NCI-H82 (cell line): ENCODE measurements around the gene SDC4.
A peak's percentile ranks its signal among the peaks of the same experiment; 100 is the strongest.
"Not testable (repeated sequence)": the region's sequence is repeated elsewhere in the genome, so short reads cannot be mapped to it uniquely, and the experiment has no call there.

Experiments used
- DNase-seq: peaks from one replicate; lab custom pipeline; 2025; lab: John Stamatoyannopoulos, UW

Gene SDC4

DNA sequence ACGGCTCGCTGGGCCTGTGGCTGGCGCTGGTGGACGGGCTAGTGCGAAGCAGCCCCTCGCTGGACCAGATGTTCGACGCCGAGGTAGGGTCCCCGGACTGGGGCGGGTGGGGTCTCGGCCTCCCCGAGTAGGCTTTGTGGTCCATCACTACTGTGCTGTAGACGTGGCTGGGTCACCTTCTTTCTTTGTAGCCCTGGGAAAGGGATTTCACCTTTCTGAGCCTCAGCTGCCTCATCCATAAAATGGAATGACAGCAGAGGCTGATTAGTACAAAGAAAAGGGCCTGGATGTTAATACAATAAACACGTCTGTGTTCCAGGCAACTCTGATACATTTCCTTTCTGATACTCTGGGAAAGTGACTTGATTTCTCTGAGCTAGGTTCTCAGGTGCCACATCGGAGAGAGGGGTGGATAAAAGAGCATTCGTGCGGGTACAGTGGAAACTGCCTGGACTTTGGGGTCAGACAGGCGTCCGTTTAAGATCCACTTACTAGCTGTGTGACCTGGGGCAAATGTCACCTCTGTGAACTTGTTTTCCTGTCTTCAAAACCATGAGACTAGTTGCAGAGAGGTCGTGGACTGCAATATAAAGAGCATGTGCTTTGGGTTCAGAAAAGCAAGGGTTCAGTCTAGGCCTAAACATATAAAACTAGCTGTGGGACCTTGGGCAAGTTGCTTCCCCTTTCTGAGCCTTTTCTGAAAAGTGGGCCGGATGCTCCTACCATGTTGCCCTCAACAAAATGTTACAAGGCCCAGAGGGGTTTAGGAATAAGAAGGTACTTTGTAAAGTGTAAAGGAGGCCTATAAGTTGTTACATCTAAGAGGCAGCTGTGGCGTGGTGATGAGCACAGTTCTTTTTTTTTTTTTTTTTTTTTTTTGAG, 15.6 kb upstream of the SDC4 start:
- DNase-seq, result no peak

DNA sequence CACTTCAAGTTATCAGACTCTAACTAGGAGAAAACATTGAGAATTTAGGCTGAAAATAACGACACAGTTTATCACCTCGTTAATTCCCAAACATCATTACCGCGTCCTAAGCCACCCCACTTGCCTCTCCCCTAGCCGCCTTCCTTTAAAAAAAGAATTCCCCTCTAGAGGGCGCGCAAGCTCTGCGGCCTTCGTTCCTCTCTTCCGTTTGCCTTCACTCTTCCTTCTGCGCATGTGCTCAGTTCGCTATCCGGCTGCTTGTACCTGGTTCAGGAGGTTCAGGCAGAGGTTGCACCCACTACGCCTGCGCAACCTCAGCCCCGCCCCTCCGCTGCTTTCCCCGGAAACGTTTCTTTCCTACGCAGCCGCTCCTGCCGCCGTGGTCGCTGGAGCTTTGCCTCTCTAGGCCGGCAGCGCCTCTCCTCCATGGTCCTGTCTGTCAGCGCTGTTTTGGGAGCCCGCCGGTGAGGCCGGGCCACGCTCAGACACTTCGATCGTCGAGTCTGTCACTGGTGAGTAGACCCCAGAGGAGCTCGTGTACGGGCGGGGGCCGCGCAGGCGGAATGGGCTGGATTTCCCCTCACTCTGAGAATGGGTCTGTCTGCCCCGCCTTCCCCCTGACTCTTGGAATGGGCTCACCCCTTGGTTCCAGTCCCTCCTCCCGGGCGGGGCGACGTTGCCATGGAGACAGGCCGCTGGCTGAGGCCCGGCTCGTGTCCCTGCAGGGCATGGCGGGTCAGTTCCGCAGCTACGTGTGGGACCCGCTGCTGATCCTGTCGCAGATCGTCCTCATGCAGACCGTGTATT, 14.8 kb upstream of the SDC4 start, which contains the start of gene SYS1:
SYS1 (plus strand) TSS at position 353 of the 807 bp plus-strand sequence; CDS start at position 729, 376 bp downstream.
- DNase-seq, result peak; percentile 100

DNA sequence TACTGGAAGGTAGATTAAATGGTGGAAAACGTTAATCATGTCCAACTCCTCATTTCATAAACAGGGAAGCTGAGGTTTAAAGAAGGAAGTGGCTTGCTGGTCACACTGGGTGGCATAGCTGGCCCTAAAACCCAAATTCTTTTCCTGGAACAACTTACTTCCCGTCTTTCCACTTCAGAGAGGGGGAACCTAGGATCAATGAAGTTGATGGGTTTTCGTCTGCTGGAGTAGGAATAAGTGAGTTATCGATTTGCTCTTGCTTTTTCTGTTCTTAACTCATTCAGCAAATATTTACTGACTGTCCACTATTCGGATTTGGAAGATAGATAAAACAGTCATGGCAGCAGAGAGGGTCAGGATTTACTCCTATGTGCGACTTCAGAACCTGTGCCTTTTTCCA, 13.6 kb upstream of the SDC4 start:
- DNase-seq, result no peak

DNA sequence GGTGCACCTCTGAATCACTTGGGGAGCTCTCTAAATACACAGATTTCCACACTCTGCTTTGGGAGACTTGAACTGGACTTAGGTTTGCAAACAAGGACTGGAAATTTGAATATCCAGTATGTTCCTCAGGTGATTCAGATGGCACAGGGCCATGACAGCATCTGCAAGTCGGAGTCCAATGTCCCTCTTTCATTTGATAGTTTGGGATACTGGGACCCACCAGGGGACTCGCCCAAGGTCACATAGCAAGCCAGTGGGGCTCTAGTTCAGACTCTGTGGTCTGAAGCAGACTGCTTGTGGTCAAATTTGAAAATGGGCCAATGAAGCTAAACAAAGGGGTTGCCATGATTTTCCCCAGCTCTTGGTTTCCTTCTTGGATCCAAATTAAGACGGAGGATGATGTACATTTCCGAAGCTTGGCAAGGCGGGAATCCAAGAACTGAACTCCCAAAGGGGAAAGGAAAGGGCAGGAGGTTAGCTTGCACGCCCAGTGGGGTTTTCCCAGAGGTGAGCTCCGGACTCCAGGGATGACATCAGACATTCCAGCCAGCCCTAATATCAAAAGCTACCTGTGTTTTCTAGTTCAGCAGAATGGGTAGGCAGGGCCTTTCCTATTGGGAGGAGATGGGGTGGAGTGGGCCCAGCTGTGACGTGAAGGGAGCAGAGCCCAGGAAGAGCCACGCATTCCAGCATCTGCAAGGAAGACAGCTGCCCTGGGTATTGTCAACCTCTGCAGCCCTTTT, 11.4 kb upstream of the SDC4 start:
- no peak for DNase-seq

DNA sequence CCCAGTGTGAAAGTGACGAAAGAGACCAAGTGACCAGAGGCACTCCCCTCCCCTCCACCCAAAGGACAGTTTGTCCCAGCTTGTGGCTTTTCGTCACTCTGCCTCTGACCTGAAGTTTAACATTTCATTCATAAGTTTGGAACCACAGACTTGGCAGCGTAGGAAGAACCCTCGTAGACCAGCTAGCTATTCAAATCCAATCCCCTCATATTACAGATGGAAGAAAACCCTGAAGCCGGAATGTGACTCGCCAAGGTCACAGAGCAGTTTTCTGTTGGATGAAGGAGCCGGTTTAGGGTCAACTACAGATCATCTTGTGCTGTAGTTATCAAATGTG, 10.8 kb upstream of the SDC4 start:
- DNase-seq, result no peak

DNA sequence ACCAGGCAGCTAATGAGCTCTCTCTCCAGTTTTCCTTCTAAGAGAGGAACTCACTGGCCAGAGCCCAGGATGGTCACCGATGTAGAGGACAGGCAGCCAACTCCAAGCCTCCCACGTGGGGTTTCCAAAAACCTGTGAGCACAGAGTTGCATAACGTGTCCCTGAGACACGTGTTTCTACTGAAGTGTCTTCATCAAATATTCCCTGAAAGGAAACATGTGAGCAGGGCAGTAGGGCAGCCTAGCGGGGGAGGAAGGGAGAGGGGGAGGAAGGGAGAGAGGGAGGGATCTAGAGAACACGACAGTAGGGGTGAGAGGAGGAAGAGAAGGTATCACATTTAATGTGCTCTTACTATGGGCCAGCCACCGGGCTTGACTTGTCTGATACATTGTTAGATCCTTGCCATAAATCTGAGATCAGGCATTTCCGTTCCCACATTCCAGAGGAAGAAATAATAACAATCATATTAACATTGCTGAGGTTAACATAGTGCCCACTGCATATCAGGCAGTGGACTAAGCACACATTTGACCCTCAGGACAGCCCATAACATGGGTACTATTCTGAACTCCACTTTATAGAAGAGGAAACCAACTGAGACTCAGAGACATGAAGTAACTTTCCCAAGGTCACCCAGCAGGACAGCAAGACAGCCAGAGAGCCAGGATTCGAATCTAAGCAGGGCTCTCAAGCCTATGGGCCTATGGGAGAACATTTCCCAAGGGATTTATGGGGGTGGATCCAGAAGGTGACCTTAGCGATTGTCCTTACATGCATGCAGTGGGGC, 10.3 kb upstream of the SDC4 start:
- DNase-seq, result no peak

DNA sequence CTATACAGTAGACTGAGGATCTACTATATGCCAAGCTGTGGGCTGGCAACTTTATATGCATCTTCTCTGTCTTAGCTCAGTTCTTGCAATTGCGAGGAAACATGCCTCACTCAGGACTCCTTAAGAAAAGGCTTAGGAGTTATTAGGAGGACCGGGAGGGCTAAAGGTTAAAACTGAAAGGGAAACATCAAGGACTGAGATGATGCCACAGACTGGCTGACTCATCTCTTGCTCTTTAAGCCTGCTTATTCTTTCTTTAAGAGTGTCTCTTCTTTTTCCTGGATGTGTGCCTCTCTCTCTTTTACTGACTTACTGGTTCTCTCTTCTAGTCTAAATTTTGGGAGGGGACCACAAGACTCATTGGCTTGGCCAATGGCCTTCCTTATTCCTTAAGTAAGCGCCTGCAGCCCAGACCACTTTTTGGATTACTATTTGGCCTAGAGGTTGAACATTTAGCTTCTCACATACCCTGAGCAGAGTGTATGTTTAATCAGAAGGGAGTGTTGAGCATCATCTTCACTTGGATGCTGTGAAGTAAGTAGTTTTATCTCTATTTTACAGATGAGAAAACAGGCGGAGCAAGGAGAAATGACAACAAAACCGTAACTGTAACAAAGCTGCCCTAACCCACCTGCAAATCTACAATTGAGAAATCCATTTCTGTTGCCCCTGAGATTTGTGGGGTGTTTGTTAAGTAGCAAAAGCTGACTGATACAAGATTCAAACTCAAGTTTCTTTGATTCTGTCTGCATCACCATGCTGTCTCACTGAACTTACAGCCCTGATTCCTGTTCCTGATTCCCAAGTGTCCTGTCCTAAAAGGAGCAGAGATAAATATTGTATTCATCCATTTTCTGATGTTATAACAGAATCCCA, 7.2 kb upstream of the SDC4 start:
- no peak for DNase-seq

DNA sequence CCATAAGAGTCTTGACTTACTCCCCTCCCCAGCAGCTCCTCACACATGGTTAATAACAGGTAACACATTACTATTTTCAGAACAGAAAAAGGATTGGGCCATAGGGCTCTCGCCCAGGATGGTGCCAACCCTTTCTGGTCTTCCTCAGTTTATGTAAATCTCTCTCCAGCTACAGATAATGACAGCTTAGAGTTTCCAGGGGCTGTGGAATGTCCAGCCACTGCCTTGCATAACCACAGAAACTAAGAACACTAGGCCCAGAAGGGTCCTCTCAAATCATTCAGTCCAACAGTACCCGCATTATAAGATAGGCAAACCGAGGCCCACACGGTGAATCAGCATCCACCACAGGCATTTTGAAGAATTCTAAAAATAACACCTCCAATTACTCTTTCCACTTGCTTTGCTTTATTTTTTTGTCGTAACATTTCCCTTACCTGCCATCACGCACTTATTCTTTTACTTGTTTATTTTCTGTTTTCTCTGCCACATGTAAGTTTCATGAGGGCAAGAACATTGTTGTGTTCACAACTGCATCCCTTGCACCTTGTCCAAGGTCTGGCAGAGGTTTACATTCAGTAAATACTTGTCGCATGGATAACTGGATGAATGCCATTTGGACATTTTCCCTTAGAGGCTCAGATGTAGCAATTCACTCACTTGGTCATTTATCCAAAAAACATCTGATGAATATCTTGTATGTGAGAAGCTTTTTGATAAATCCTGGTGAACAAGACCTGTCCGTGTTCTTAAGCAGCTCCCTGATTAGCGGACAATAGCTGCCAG, 6.4 kb upstream of the SDC4 start:
- no peak for DNase-seq

DNA sequence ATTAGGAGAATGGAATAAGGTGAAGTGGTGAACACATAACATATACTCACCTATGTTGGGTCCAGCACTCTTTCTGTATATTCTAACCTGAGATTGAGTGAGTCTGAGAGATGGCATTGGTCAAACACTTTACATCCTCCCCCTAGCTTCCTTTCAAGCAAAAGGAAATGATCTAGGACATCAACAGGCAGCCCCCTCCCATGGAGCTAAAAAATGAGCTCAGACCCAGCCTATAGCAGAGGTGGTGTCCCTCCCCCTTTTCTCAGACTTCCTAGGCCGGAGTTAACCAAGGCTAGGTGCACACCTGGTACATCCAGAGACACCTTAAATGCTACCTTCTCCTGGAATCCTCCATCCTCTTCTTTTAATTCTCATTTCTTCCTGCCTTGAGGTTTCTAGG, 5.5 kb upstream of the SDC4 start:
- DNase-seq, result no peak

DNA sequence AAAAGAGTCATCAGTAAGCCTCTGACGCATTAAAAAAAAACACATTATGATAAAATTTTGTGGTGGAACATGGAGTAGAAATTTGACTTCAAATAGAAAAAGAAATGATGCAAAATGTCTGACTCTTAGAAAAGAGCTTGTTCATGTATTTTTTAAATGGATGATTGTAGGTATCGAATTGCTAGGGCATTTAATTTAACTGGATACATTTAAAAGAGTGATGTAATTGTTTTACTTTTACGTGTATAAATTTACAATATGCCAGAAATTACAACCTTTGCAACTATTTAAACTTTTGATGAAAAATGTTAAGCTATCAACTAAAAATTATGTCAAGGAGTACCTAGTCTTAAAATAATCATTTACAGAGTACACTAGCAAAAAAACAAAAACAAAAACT, 4.5 kb upstream of the SDC4 start:
- DNase-seq, result no peak

DNA sequence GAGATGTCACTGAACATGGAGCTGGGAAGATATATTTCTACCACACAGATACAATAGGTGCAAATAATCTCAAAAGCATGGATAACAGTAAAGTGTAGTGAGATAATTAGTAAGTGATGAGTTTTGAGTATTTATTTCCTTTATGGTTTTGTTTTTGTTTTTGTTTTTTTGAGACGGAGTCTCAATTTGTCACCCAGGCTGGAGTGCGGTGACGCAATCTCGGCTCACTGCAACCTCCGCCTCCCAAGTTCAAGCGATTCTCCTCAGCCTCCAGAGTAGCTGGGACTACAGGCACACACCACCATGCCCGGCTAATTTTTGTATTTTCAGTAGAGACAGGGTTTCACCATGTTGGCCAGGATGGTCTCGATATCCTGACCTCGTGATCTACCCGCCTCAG, 2.6 kb upstream of the SDC4 start:
- DNase-seq, result not testable (repeated sequence)

DNA sequence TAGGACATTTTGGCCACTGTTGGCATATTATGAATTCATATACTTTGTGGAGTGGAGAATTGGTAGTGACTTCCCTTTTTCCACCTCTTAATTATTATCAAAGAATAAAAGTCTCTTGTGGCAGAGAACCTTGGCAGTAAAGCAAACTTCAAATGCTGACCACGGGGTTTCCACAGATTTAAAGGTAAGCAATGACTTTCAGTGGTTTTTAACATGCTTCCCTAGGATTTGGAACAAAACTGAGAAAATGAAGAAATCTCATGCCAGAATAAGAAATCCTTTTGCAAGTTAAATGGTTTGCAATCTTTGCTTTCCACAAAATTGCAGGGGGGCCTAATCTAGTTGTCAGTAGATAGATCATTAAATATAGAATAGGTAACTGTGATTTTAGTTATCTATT, 2.0 kb upstream of the SDC4 start:
- DNase-seq, result no peak

DNA sequence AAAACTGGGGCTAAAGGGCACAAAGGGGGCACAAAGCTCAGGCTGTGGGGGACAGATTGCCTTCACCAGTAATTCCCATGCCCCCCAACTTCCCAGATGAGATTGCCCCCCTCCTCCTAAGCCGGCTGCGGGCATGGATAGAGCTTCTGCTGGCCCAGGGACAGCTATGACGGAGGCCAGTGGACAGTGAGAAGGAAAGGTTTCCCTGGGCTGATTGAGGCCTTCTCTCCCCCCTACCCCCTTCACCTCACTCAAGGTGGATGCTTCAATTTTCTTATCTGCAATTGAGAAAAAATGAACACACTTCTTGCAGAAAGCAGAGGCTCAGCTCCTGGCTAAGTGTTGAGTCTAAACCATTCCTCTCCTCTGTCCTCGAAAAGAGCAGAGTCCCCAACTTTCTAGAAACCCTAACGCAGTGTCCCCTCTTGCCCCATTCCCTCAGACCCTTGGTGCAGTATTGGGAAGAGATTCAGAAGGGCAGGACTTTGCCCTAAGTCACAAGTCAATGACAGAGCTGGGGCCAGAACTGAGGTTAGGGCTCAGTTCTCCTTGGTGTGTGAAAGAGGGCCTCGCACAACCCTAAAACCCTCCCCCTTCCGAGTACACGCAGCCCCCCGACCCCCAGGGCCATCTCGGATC, 808 bp downstream of the SDC4 start:
- peak; percentile 42 for DNase-seq

DNA sequence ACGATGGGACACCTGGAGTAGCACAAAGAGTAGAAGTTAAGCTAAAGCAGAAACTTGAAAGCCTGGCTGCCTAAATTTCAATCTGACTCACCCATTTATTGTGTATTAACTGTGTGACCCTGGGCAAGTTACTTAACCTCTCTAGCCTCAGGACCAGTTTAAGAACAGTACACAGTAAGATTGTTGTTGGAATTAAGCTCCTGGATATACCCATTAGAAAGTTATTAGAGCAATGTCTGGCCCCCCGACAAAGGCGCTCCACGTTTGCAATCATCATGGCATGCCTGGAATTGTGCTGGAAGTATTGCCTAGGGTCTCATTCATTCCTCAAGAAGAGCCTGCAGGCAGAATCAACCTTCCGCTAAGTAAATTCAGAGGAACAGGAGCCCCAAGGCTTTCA, 1.4 kb downstream of the SDC4 start:
- no peak for DNase-seq

DNA sequence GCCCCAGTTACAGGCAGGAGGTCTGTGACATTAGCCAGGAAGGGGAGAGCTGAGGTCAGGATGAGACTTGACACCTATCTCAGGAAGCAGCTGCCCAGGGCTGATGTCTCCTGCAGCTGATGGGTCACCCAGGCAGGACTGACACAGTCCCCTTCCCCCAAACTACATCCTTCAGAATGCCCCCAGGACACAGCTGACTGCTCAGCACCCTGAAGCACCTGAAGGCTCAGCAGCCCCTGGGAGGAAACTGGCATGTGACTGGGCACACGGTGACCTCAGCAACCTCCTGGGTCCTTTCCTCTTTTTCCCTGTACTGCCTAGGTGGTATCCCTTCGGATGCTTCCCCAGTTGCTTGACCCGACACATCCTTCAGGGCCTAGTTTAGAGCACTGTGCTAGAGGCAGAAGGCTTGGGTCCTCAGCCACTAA, 1.9 kb downstream of the SDC4 start:
- no peak for DNase-seq

DNA sequence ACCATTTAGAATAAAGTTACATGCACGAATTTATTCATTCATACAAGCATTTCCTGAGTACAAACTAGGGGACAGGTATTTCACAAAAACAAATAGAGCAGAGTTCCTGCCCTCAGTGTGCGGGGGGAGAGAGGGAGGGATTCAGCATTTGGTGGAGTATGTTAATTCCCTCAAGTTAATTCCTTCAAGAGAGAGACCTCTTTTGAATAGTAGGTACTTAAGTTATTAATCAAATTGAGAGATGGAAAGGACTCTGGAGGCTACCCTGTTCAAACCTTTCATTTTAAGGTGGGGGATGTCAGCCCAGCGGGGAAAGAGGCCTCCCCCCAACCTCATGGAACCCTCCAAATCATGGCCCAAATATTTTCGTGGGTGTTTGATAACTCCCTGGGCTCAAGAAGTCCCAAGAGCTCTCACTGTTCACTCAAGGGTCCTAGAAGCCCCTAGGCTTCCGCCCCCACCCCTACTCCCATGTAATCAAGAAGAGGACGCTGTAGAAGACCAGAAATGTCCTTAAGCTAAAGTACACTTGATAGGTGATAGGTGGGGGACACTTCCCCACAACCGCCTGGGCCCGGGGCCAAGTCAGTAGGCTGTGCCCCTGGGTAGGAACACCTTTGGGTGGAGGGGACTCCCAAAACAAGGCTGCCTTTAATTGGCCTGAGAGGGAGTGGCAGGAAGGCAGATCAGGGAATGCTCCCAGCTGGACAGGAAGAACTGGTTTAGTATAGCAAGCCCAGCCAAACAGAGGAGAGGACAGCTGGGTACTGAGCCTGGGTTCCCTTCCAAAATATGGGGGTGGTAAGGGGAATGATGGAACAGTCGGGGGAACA, 2.9 kb downstream of the SDC4 start:
- DNase-seq, result peak; percentile 59

DNA sequence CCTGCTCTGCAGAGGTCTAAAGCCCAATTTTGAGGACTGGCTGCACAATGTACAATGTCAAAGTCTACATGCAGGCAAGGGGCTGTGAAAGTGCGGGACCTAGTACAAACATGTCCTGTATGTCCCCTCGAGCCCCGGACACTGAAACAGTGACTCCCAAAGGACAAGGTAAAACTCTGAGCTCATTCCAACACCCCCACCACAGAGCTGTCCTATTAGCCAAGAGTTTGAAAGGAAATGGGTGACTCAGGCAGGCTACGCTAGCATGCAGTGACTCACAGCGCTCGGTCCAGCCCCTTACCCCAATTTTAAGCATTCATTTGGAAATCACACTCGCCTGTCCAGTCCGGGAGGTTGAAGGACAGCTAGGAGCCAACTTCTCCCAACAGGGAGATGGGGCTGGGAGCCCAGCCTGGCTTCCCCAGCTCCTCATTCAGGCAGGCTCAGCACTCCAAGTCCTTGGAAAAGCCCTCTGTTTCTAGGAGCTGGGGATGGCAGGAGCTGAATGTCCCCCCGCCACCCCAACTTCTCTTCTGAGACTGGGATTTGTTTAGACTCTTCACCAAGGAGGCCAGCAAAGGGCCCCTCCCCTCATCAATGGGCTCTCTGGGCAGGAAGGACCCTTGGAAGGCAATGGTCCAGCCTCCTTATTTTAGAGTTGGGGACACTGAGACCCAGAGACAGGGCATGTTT, 3.9 kb downstream of the SDC4 start:
- DNase-seq, result no peak
